PC-9 (cell line): ENCODE results near the gene KIR2DL1. TPM values are rescaled to one million over a fixed set of nuclear protein-coding genes. Genes with fewer than 3 reads are reported as not detected.
"Not testable (repeated sequence)": the region's sequence is repeated elsewhere in the genome, so short reads cannot be mapped to it uniquely, and the experiment has no call there.

ENCODE experiments used
- BruUV-seq: library from RNA; stranded (reverse); fragments of 400-500 nt; replicated peaks from 2 replicates; lab custom pipeline; 2021; lab: Mats Ljungman, UMichigan
- CTCF ChIA-PET: fragments of 300-600 bp; sonication (Branson Sonifier 250); formaldehyde crosslinking; loops from one replicate; lab custom pipeline; 2022; ENCODE audit warnings: antibody characterized with exemption; lab: Charles Lee
- POLR2A ChIA-PET: fragments of 300-600 bp; sonication (Branson Sonifier 250); formaldehyde crosslinking; loops from one replicate; lab custom pipeline; 2022; ENCODE audit warnings: antibody characterized with exemption; ENCODE audit not compliant: unreplicated experiment; lab: Charles Lee
- DNase-seq, 2 experiments: peaks; one replicate each; pipeline versions ENCODE4 v3.0.0 to v3.0.0-alpha.2; 2015 to 2022; ENCODE audit warnings: mixed read lengths in 1 of 2
- H2AFZ ChIP-seq: fragments of 200-600 bp; sonication (generic); 2 replicates; pipeline ENCODE4 v1.8.1; 2017; ENCODE audit warnings: antibody characterized with exemption
- H3F3A ChIP-seq: fragments of 200-600 bp; sonication (generic); 2 replicates; pipeline ENCODE4 v1.8.1; 2017; ENCODE audit warnings: antibody characterized with exemption, mild to moderate bottlenecking, low read depth; ENCODE audit not compliant: insufficient read depth
- H3K27ac ChIP-seq: fragments of 200-600 bp; sonication (generic); 2 replicates; pipeline ENCODE4 v1.6.1; 2016; ENCODE audit warnings: mixed run types
- H3K27me3 ChIP-seq: fragments of 200-600 bp; sonication (generic); 2 replicates; pipeline ENCODE4 v1.6.1; 2016; ENCODE audit warnings: low read depth, mixed run types; ENCODE audit not compliant: insufficient read depth
- H3K36me3 ChIP-seq: fragments of 200-600 bp; sonication (generic); 2 replicates; pipeline ENCODE4 v1.6.1; 2016; ENCODE audit warnings: low read depth, mixed run types
- H3K4me1 ChIP-seq: fragments of 200-600 bp; sonication (generic); replicated peaks from 2 replicates; pipeline ENCODE4 v1.6.1; 2016; ENCODE audit warnings: mixed run types; ENCODE audit not compliant: insufficient read depth
- H3K4me2 ChIP-seq: fragments of 200-600 bp; sonication (generic); 2 replicates; pipeline ENCODE4 v1.6.1; 2017; ENCODE audit warnings: mixed run types
- H3K4me3 ChIP-seq: fragments of 200-600 bp; sonication (generic); 2 replicates; pipeline ENCODE4 v1.6.1; 2016; ENCODE audit warnings: mixed run types
- H3K79me2 ChIP-seq: fragments of 200-600 bp; sonication (generic); 2 replicates; pipeline ENCODE4 v1.6.1; 2017; ENCODE audit warnings: low read depth, mixed run types
- H3K9me2 ChIP-seq: fragments of 200-600 bp; sonication (generic); 2 replicates; pipeline ENCODE4 v1.8.1; 2017; ENCODE audit warnings: mild to moderate bottlenecking; ENCODE audit not compliant: insufficient read depth
- H3K9me3 ChIP-seq: fragments of 200-600 bp; sonication (generic); 2 replicates; pipeline ENCODE4 v1.8.1; 2016; ENCODE audit warnings: low read depth; ENCODE audit not compliant: insufficient read depth
- H4K20me1 ChIP-seq: fragments of 200-600 bp; sonication (generic); 2 replicates; pipeline ENCODE4 v1.8.1; 2017; ENCODE audit not compliant: insufficient read depth
- CTCF ChIP-seq: fragments of 200-600 bp; sonication (generic); conservative IDR thresholded peaks from 2 replicates; pipeline ENCODE4 v1.6.1; 2017; ENCODE audit warnings: mixed run types, antibody characterized with exemption, mild to moderate bottlenecking, moderate library complexity
- EZH2 ChIP-seq: fragments of 200-600 bp; sonication (generic); IDR thresholded peaks from 2 replicates; pipeline ENCODE4 v1.8.0; 2017; ENCODE audit warnings: antibody characterized with exemption, low read depth
- intact Hi-C: fragments of 100-400 bp; cut with micrococcal nuclease; formaldehyde crosslinking; loops from one replicate; pipeline ENCODE4 v1.10.0; 2022; ENCODE audit not compliant: unreplicated experiment
- total RNA-seq: library from RNA; stranded (reverse); gene quantifications from 2 replicates; pipeline ENCODE4 v1.2.3, GENCODE V29; 2021

The KIR2DL1 gene
- total RNA-seq, 1 experiment from 2014 or later, result not detected

- Histone ChIP-seq H3K79me2 (no peaks in the 10 kb centered on the region), H3K27ac (no peak overlapping the region), H2AFZ (no peak overlapping the region), H3K9me3 (no peaks in the 10 kb centered on the region), H3K36me3 (no peaks in the 10 kb centered on the region), H3K4me2 (no peak overlapping the region), H3K4me1 (no peaks in the 10 kb centered on the region), H3K9me2 (no peaks in the 10 kb centered on the region), H3K27me3 (peaks cover 56% of the 10 kb centered on the region), H4K20me1 (no peaks in the 10 kb centered on the region), H3K4me3 (no peak overlapping the region), H3F3A (no peaks in the 10 kb centered on the region)
- ChIA-PET CTCF (no interaction called here), POLR2A (no interaction called here)
- intact Hi-C loops, result loop anchor here (5.0 kb wide), 1 partner anchor 109 kb away; no protein-coding TSS in a partner anchor
- DNase-seq, result no peak
- TF ChIP-seq EZH2 (no peak), CTCF (no peak)
- no TSS peak for BruUV-seq
Measured at GRCh38 chr19:54738715-54739114, 30.9 kb upstream of the KIR2DL1 start.

DNA sequence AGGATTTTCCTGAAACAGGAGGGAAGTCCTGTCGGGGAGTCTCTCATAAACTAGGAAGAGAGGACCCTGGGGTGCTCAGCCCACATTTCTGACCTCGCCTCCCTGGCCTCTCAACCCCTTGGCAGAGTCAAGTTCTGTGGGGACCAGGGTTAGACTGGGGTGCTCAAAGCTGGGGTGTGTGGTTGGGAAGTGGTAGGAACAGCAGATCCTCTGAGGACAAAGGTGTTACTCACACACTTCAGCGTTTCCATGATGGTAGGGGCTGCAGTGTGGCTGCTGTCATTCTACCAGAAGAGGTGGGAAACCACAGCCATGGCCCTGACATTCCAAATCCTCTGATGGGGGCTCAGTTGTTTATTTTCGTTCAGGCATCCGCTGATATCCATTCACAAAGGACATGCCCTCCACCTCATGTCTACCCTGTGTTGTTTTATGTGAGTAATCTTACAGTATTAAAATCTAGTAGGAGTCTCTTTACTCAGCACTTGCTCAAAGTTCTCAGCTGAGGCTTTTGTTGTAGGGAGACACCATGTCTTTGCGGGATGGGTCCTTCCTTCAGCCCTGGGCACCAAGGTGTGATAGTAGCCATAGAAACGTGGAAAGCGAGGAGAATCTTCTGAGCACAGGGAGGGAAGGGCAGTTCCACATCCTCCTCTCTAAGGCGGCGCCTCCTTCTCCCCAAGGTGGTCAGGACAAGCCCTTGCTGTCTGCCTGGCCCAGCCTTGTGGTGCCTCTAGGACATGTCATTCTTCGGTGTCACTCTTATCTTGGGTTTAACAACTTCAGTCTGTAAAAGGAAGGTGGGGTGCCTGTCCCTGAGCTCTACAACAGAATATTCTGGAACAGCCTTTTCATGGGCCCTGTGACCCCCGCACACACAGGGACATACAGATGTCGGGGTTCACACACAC, 29.8 kb upstream of the KIR2DL1 start:
- no peak overlapping the region for H2AFZ ChIP-seq
- no peak overlapping the region for H3K27ac ChIP-seq
- POLR2A ChIA-PET, result no interaction called here
- H3K27me3 ChIP-seq, result peaks cover 56% of the 10 kb centered on the region
- H3K4me1 ChIP-seq, result no peaks in the 10 kb centered on the region
- no peak for TF ChIP-seq CTCF
- TF ChIP-seq EZH2, result no peak
- H3K79me2 ChIP-seq, result no peaks in the 10 kb centered on the region
- no peaks in the 10 kb centered on the region for H3K36me3 ChIP-seq
- intact Hi-C loops, result loop anchor here (5.0 kb wide), 1 partner anchor 107 kb away; no protein-coding TSS in a partner anchor
- no peak for DNase-seq
- no peaks in the 10 kb centered on the region for H3F3A ChIP-seq
- H3K9me2 ChIP-seq, result no peaks in the 10 kb centered on the region
- H4K20me1 ChIP-seq, result no peaks in the 10 kb centered on the region
- no peak overlapping the region for H3K4me2 ChIP-seq
- no TSS peak for BruUV-seq
- no peaks in the 10 kb centered on the region for H3K9me3 ChIP-seq
- CTCF ChIA-PET, result no interaction called here
- no peak overlapping the region for H3K4me3 ChIP-seq

- H3K9me3 ChIP-seq, intact Hi-C loops, H3K36me3 ChIP-seq, H3K27ac ChIP-seq, POLR2A ChIA-PET, H3K79me2 ChIP-seq, H2AFZ ChIP-seq, BruUV-seq, H4K20me1 ChIP-seq, H3K4me2 ChIP-seq, DNase-seq, H3K9me2 ChIP-seq, H3K4me1 ChIP-seq, H3F3A ChIP-seq, H3K4me3 ChIP-seq, CTCF ChIA-PET: not testable (repeated sequence)
- peaks cover 63% of the 10 kb centered on the region for H3K27me3 ChIP-seq
Measured at GRCh38 chr19:54741950-54742349, 27.6 kb upstream of the KIR2DL1 start.

DNA sequence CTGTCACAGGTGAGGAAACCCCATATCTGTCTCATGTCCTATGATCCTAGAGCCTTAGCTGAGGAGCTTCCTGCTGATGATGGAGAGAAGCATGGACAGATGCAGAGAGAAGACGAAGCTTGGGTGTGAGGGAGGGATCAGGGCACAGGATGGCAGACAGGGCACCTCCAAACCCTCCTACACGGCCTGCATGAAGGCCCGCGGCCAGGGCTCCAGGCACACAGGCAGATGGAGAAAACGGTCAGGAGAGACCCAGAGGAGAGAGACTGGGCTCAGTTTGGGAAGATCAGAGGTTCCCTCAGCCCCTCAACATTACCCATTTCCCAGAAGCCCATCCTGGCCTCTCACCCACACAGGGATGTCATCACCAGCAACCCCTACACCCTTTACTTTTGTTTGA, 25.5 kb upstream of the KIR2DL1 start:
- BruUV-seq, intact Hi-C loops, CTCF ChIA-PET, H2AFZ ChIP-seq, H3K9me2 ChIP-seq, H3K27ac ChIP-seq, H3K4me1 ChIP-seq, H3F3A ChIP-seq, H3K4me2 ChIP-seq, H3K9me3 ChIP-seq, H3K36me3 ChIP-seq, H3K79me2 ChIP-seq, DNase-seq, H4K20me1 ChIP-seq, H3K4me3 ChIP-seq, POLR2A ChIA-PET: not testable (repeated sequence)
- H3K27me3 ChIP-seq, result peaks cover 64% of the 10 kb centered on the region

GRCh38 chr19:54747614-54748322, 21.8 kb upstream of the KIR2DL1 start:
- intact Hi-C loops, H3K36me3 ChIP-seq, BruUV-seq, H3K4me1 ChIP-seq, H3K9me3 ChIP-seq, H4K20me1 ChIP-seq, H3K4me2 ChIP-seq, CTCF ChIA-PET, H3K79me2 ChIP-seq, H3K27ac ChIP-seq, POLR2A ChIA-PET, DNase-seq, H3F3A ChIP-seq, H3K9me2 ChIP-seq, H3K4me3 ChIP-seq, H2AFZ ChIP-seq: not testable (repeated sequence)
- peaks cover 42% of the 10 kb centered on the region for H3K27me3 ChIP-seq
